Astrocyte of the spinal cord (primary cell): ENCODE measurements around the gene TMEM258.

Source experiments
- DNase-seq: peaks from one replicate; pipeline ENCODE4 v3.0.0; 2011; ENCODE audit warnings: low read depth, low spot score
- H3K4me3 ChIP-seq: 2 replicates; pipeline ENCODE4 v1.5.1; 2011; ENCODE audit warnings: low read depth, mild to moderate bottlenecking, low read length, moderate library complexity
- in situ Hi-C: cut with HindIII; loops from 2 replicates; pipeline ENCODE4 v1.10.0; 2017; ENCODE audit warnings: low sequenced_read_pairs
- TF ChIP-seq, protein P1 (sequence below): IDR thresholded peaks from 2 replicates; pipeline ENCODE4 v1.5.1; 2012; ENCODE audit warnings: low read depth, mild to moderate bottlenecking, low read length, inconsistent platforms

TMEM258 gene

DNA sequence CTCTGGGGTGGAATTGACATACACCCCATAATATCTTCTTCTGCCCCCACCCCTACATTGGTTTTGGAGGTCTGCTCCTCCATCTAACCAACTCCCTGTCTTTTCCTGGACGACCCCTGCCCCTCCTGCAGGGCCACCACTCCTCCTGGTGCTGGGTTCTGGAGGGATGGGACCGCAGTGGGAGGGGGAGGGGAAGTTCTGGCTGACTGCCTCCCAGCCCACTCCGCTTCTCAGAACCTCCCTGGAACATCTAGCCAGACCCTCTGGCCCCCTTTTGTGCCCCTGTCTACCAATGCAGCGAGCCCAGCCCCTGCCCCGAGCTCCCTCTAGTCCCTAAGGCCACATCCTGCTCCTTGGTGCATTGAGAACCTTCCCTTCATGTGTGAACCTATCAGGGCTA is 38.7 kb downstream of the TMEM258 start:
- TF ChIP-seq, protein P1, sequence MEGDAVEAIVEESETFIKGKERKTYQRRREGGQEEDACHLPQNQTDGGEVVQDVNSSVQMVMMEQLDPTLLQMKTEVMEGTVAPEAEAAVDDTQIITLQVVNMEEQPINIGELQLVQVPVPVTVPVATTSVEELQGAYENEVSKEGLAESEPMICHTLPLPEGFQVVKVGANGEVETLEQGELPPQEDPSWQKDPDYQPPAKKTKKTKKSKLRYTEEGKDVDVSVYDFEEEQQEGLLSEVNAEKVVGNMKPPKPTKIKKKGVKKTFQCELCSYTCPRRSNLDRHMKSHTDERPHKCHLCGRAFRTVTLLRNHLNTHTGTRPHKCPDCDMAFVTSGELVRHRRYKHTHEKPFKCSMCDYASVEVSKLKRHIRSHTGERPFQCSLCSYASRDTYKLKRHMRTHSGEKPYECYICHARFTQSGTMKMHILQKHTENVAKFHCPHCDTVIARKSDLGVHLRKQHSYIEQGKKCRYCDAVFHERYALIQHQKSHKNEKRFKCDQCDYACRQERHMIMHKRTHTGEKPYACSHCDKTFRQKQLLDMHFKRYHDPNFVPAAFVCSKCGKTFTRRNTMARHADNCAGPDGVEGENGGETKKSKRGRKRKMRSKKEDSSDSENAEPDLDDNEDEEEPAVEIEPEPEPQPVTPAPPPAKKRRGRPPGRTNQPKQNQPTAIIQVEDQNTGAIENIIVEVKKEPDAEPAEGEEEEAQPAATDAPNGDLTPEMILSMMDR, result no peak
- DNase-seq, result no peak
- H3K4me3 ChIP-seq, result peak overlapping the region; percentile 51
- in situ Hi-C loops, result no loop called here

DNA sequence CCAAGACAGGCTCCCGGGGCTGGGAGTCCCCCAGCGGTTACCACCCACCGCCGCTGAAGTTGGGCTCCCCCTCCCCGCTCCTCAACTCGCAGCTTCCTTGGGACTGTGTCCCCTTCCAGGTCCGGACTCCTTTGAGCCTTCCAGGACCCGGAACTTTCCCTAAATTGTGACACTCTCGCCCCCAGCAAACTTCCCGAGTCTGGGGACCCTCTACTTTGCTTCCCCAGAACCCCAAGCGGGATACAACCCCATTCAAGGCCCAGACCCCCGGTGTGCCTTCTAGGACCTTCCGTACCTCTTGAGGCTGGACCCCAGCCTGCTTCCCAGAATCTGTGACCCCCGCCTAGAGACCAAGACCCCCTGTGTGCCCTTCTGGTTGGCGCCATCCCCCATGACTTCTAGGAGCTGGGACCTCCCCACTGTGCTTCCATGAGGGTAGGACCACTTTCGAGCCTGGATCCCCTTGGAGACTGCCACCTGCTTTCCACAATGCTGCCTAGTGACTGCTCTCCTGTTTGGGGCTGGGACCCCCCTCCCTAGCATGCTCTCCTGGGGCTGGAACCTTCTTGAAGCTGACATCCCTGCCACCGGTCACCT is 39.4 kb downstream of the TMEM258 start:
- H3K4me3 ChIP-seq, result peak overlapping the region; percentile 51
- in situ Hi-C loops, result no loop called here
- no peak for DNase-seq
- TF ChIP-seq, protein P1, result no peak

DNA sequence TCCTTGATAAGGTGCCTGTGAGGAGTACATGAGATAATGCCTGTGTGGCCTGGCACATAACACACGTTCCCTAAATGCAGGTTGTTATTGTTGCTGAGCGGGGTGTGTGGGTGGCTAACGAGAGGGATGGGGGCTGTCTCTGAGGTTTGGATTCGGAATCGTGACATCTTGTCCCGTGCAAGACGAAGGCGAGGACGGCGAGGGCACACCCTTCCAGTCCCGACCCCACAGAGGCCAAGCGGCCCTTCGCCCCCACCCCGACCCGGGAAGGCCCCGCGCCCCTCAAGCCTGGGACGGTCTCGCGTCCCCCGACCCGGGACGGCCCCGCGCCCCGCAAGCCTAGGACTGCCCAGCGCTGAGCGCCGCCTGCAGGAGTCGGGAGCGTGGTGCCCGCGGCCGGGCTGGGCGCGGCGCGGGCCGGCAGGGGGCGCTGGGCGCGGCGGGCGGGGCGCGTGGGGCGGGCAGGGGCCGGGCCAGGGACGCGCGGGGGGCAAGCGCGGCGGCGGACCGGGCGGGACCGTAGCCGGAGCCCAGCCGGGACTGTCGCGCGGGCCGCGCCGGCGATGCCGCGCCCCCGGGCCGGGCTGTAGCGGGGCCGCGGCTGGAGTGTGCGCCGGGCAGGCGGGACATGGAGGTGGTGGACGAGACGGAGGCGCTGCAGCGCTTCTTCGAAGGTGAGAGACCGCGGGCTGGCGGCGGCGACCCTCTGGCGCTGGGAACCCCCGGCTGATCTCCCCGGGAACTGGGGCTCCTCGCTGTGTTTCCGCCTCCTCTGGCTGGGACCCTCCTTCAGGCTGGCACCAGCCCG is 40.1 kb downstream of the TMEM258 start, which contains the start of gene MYRF:
Gene MYRF (plus strand): TSS at position 520 of the 808 bp plus-strand sequence. CDS start 109 bp downstream, at position 629.
- peak within 1 kb of the TSS; percentile 51 for H3K4me3 ChIP-seq
- in situ Hi-C loops, result no loop called here
- DNase-seq, result no peak
- TF ChIP-seq, protein P1, result peak; percentile 42

DNA sequence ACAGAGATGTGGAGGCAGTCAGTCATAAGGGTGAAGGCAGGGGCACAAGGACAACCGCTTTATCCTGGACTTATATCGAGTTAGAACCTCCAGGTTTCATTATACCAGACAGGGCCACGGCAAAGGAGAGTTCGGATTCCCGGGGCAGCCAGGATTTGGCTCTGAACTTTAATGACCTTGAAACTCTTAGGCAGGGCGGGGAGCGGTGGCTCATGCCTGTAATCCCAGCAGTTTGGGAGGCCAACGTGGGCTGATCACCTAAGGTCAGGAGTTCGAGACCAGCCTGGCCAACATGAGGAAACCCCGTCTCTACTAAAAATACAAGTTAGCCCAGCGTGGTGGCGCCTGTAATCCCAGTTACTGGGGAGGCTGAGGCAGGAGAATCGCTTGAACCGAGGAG is 41.0 kb downstream of the TMEM258 start:
- DNase-seq, result no peak
- in situ Hi-C loops, result no loop called here
- H3K4me3 ChIP-seq, result no peak overlapping the region
- TF ChIP-seq, protein P1, result no peak

DNA sequence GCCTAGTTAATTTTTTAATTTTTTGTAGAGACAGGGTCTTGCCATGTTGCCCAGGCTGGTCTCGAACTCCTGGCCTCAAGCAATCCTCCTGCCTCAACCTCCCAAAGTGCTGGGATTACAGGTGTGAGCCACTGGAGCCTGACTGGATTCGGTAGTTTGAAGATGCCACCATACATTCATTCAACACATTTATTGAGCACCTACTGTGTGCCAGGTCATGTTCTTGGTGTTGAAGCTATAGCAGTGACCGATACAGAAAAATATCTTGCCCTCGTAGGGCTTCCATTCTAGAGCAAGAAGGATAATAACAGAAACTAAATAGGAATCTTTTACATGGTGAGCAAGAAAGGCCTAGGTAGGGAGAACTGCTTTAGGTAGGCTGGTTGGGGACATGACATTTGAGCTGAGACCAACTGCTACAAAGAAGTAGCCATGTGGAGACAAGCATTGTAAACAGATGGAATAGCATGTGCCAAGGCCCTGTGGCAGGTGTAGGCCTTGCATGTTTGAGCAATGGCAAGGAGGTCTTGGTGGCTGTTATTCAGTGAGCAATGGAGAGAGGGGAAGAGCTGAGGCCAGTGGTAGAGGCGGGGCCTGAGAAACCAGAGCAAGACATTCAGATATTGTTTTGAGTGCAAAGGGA is 41.6 kb downstream of the TMEM258 start:
- H3K4me3 ChIP-seq, result no peak overlapping the region
- in situ Hi-C loops, result no loop called here
- TF ChIP-seq, protein P1, result no peak
- DNase-seq, result no peak

DNA sequence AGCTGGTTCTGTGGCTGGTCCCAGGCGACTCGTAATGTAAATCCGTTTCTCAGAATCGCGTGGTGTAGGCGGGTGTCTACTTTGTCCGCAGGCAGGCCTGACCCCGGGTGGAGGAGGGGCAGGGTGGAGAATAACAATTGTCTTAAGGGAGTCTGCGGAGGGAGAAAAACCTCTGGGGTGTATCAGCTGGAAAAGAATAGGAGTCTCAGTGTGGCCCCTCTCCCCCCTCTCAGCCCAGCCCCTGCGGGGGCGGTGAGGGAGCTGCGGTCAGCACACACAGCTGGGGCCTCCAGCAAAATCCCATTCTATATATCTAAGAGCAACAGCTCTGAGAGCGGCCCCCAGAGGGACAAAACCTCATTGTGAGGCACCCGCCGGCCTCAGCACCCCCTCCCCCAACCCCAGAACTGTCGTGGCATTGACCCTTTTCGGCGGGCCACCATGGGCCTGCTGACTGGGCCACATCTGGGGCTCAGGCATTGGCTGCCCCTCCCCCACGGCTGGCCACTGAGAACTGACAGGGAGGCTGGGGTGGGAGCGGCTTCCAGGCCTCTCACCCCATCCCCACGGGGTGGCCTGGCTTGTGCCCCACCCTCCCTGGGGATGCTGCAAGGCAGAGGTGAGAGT is 42.7 kb downstream of the TMEM258 start:
- no peak overlapping the region for H3K4me3 ChIP-seq
- TF ChIP-seq, protein P1, result no peak
- DNase-seq, result peak; percentile 35
- in situ Hi-C loops, result no loop called here
